ENCODE measurements around the gene PTPN18. TPM values are rescaled to one million over a fixed set of nuclear protein-coding genes. Genes with fewer than 3 reads are reported as not detected.
A peak's percentile ranks its signal among the peaks of the same experiment; 100 is the strongest.
"Not testable (repeated sequence)": the region's sequence is repeated elsewhere in the genome, so short reads cannot be mapped to it uniquely, and the experiment has no call there.

Gene PTPN18
- total RNA-seq, 1 donor from 2014 or later = 78.5 TPM

GRCh38 chr2:130332271-130333073 is 23.4 kb upstream of the PTPN18 start:
- Mint-ChIP-seq H3K27me3 (ENCODE audit: unreplicated experiment) (peaks cover 17% of the 10 kb centered on the region), H3K9me3 (ENCODE audit: unreplicated experiment) (peaks cover 12% of the 10 kb centered on the region), H3K4me3 (ENCODE audit: unreplicated experiment) (no peak overlapping the region), H3K4me1 (ENCODE audit: low read depth, unreplicated experiment) (peaks cover 4% of the 10 kb centered on the region), H3K27ac (ENCODE audit: unreplicated experiment) (no peak overlapping the region), H3K36me3 (ENCODE audit: unreplicated experiment) (no peaks in the 10 kb centered on the region)
- peak; percentile 90 for DNase-seq
- TF ChIP-seq CTCF (IDR thresholded peaks at IDR 0.05; ENCODE audit: partially characterized antibody, unreplicated experiment) = peak; percentile 89

- H3K27me3 Mint-ChIP-seq (ENCODE audit: unreplicated experiment) = peaks cover 20% of the 10 kb centered on the region
- not testable (repeated sequence) for H3K4me3 Mint-ChIP-seq (ENCODE audit: unreplicated experiment)
Measured at GRCh38 chr2:130333253-130333652, 22.6 kb upstream of the PTPN18 start.

GRCh38 chr2:130334026-130334425 is 21.8 kb upstream of the PTPN18 start:
- Mint-ChIP-seq H3K27me3 (ENCODE audit: unreplicated experiment) (peaks cover 18% of the 10 kb centered on the region), H3K9me3 (ENCODE audit: unreplicated experiment) (peaks cover 17% of the 10 kb centered on the region), H3K4me1 (ENCODE audit: low read depth, unreplicated experiment) (peaks cover 7% of the 10 kb centered on the region), H3K4me3 (ENCODE audit: unreplicated experiment) (no peak overlapping the region), H3K36me3 (ENCODE audit: unreplicated experiment) (no peaks in the 10 kb centered on the region), H3K27ac (ENCODE audit: unreplicated experiment) (no peak overlapping the region)
- DNase-seq = no peak
- no peak for TF ChIP-seq CTCF (IDR thresholded peaks at IDR 0.05; ENCODE audit: partially characterized antibody, unreplicated experiment)

More at GRCh38 chr2:130333253-130333652, 22.6 kb upstream of the PTPN18 start:
- H3K36me3 Mint-ChIP-seq (ENCODE audit: unreplicated experiment); H3K27ac Mint-ChIP-seq (ENCODE audit: unreplicated experiment); DNase-seq; H3K4me1 Mint-ChIP-seq (ENCODE audit: low read depth, unreplicated experiment): not testable (repeated sequence)
- H3K9me3 Mint-ChIP-seq (ENCODE audit: unreplicated experiment) = peaks cover 17% of the 10 kb centered on the region

GRCh38 chr2:130335226-130335625 is 20.6 kb upstream of the PTPN18 start:
- no peak for DNase-seq
- peaks cover 17% of the 10 kb centered on the region for H3K9me3 Mint-ChIP-seq (ENCODE audit: unreplicated experiment)
- peaks cover 7% of the 10 kb centered on the region for H3K4me1 Mint-ChIP-seq (ENCODE audit: low read depth, unreplicated experiment)
- no peak for TF ChIP-seq CTCF (IDR thresholded peaks at IDR 0.05; ENCODE audit: partially characterized antibody, unreplicated experiment)
- no peak overlapping the region for H3K4me3 Mint-ChIP-seq (ENCODE audit: unreplicated experiment)
- H3K36me3 Mint-ChIP-seq (ENCODE audit: unreplicated experiment) = no peaks in the 10 kb centered on the region
- H3K27ac Mint-ChIP-seq (ENCODE audit: unreplicated experiment) = no peak overlapping the region
- H3K27me3 Mint-ChIP-seq (ENCODE audit: unreplicated experiment) = peaks cover 18% of the 10 kb centered on the region

- peak overlapping the region; percentile 87 for H3K4me3 Mint-ChIP-seq (ENCODE audit: unreplicated experiment)
- TF ChIP-seq CTCF (IDR thresholded peaks at IDR 0.05; ENCODE audit: partially characterized antibody, unreplicated experiment) = no peak
- peaks cover 20% of the 10 kb centered on the region for H3K9me3 Mint-ChIP-seq (ENCODE audit: unreplicated experiment)
- peak overlapping the region; percentile 94 for H3K27ac Mint-ChIP-seq (ENCODE audit: unreplicated experiment)
- H3K4me1 Mint-ChIP-seq (ENCODE audit: low read depth, unreplicated experiment) = peaks cover 11% of the 10 kb centered on the region
- peaks cover 18% of the 10 kb centered on the region for H3K27me3 Mint-ChIP-seq (ENCODE audit: unreplicated experiment)
- H3K36me3 Mint-ChIP-seq (ENCODE audit: unreplicated experiment) = peaks cover 4% of the 10 kb centered on the region
- DNase-seq = no peak
Measured at GRCh38 chr2:130336150-130336876, 19.5 kb upstream of the PTPN18 start.

Measured in glutamatergic neuron (in vitro differentiated cells).